Measurements from ENCODE around the gene KRTAP19-8.

- TF ChIP-seq POLR2AphosphoS5 (IDR thresholded peaks at IDR 0.05; ENCODE audit: borderline replicate concordance, low read depth, low read length) (no peak), EZH2 (IDR thresholded peaks at IDR 0.05) (no peak), FOXP2 (optimal IDR thresholded peaks at IDR 0.05; ENCODE audit: control extremely low read depth, extremely low read length, insufficient read depth) (no peak)
Measured at GRCh38 chr21:31011412-31011811, 26.9 kb downstream of the KRTAP19-8 start.
